CD8-positive, alpha-beta memory T cell (primary cell): ENCODE data around the gene TRABD. TPM values are rescaled to one million over a fixed set of nuclear protein-coding genes. Genes with fewer than 3 reads are reported as not detected.

Source experiments
- CTCF ChIA-PET: fragments of 350-600 bp; sonication (Branson Sonifier 250); formaldehyde crosslinking; loops from one replicate; lab custom pipeline; 2021; ENCODE audit warnings: antibody characterized with exemption; lab: Charles Lee
- POLR2A ChIA-PET: fragments of 350-600 bp; sonication (Branson Sonifier 250); formaldehyde crosslinking; loops from one replicate; lab custom pipeline; 2021; ENCODE audit warnings: antibody characterized with exemption; lab: Charles Lee
- DNase-seq, 5 donors: peaks; one replicate each; pipeline versions ENCODE4 v3.0.0 to v3.0.0-alpha.2; 2020 to 2022; ENCODE audit warnings: mixed read lengths in 1 of 5
- H3K27ac ChIP-seq: one replicate; pipeline ENCODE4 v1.7.0; 2013; ENCODE audit warnings: low read depth, mild to moderate bottlenecking, low read length, moderate library complexity
- H3K27me3 ChIP-seq: 2 replicates; pipeline ENCODE4 v1.7.0; 2013; ENCODE audit warnings: low read length, mild to moderate bottlenecking; ENCODE audit not compliant: insufficient read depth, poor library complexity, severe bottlenecking
- H3K36me3 ChIP-seq: 2 replicates; pipeline ENCODE4 v1.7.0; 2013; ENCODE audit warnings: mild to moderate bottlenecking, low read length, moderate library complexity; ENCODE audit not compliant: insufficient read depth
- H3K4me1 ChIP-seq: 2 replicates; pipeline ENCODE4 v1.7.0; 2013; ENCODE audit warnings: mild to moderate bottlenecking, low read length, moderate library complexity; ENCODE audit not compliant: insufficient read depth
- H3K4me3 ChIP-seq: 2 replicates; pipeline ENCODE4 v1.7.0; 2013; ENCODE audit warnings: mild to moderate bottlenecking, low read length
- H3K9me3 ChIP-seq: 2 replicates; pipeline ENCODE4 v1.7.0; 2013; ENCODE audit warnings: mild to moderate bottlenecking, low read length
- H3K27ac Mint-ChIP-seq, 8 donors: one replicate each; pipeline ENCODE4 v1.8.0; 2020 to 2021; ENCODE audit warnings: mixed read lengths in 8 of 8, mild to moderate bottlenecking in 6 of 8, inconsistent platforms in 3 of 8, moderate library complexity in 3 of 8
- H3K27me3 Mint-ChIP-seq, 2 donors: one replicate each; pipeline ENCODE4 v1.8.0; 2020 to 2021; ENCODE audit warnings: mixed read lengths in 2 of 2, mild to moderate bottlenecking in 1 of 2, moderate library complexity in 1 of 2
- H3K36me3 Mint-ChIP-seq, 3 donors: one replicate each; pipeline ENCODE4 v1.8.0; 2020 to 2021; ENCODE audit warnings: mixed read lengths in 3 of 3, inconsistent platforms in 1 of 3, mild to moderate bottlenecking in 1 of 3
- H3K4me1 Mint-ChIP-seq, 3 donors: one replicate each; pipeline ENCODE4 v1.8.0; 2020 to 2021; ENCODE audit warnings: mixed read lengths in 3 of 3, inconsistent platforms in 1 of 3, mild to moderate bottlenecking in 1 of 3
- H3K4me3 Mint-ChIP-seq, 7 donors: one replicate each; pipeline ENCODE4 v1.8.0; 2020 to 2021; ENCODE audit warnings: mixed read lengths in 7 of 7, mild to moderate bottlenecking in 6 of 7, moderate library complexity in 4 of 7, inconsistent platforms in 2 of 7
- H3K9me3 Mint-ChIP-seq, 5 donors: one replicate each; pipeline ENCODE4 v1.8.0; 2020 to 2022; ENCODE audit warnings: mixed read lengths in 5 of 5, mild to moderate bottlenecking in 3 of 5, moderate library complexity in 2 of 5, inconsistent platforms in 1 of 5
- polyA plus RNA-seq: library from polyadenylated mRNA; unstranded; fragments of 300-500 nt; fragmentation: Illumina TruSeq; gene quantifications from one replicate; pipeline ENCODE4 v1.2.3, GENCODE V29; 2021
- total RNA-seq, 2 experiments: library from RNA; stranded (reverse); gene quantifications; one replicate each; pipeline ENCODE4 v1.2.3, GENCODE V29; 2021

The TRABD gene
- total and polyA plus RNA-seq, 3 experiments from 2014 or later, result 49.0 to 102 (median 96.2) TPM

- H3K9me3 ChIP-seq, result no peaks in the 10 kb centered on the region
- no peaks in the 10 kb centered on the region for H3K4me1 ChIP-seq
- no peak overlapping the region for H3K27ac Mint-ChIP-seq
- peak overlapping the region in 1 of 7 donors; percentile 18 for H3K4me3 Mint-ChIP-seq
- H3K36me3 Mint-ChIP-seq, result no peaks in the 10 kb centered on the region
- peak; percentile 61 to 82 (median 67) for DNase-seq
- H3K4me1 Mint-ChIP-seq, result peaks cover 0 to 8% (median 2%) of the 10 kb centered on the region in 3 donors
- H3K27ac ChIP-seq, result no peak overlapping the region
- peaks cover 0 to 1% of the 10 kb centered on the region in 2 donors for H3K27me3 Mint-ChIP-seq
- no peak overlapping the region for H3K4me3 ChIP-seq
- no peaks in the 10 kb centered on the region for H3K9me3 Mint-ChIP-seq
- ChIA-PET CTCF (interaction anchor here (0.7 to 5.0 kb wide), 14 partner anchors 15 to 219 kb away, joined by 3 to 35 read pairs (median 4); no protein-coding TSS in a partner anchor), POLR2A (interaction anchor here (0.7 to 1.8 kb wide), 2 partner anchors 42 to 59 kb away, joined by 4 to 5 read pairs; no protein-coding TSS in a partner anchor)
- H3K36me3 ChIP-seq, result no peaks in the 10 kb centered on the region
- H3K27me3 ChIP-seq, result no peaks in the 10 kb centered on the region
These were observed 36.6 kb upstream of the TRABD start for GRCh38 chr22:50148991-50149721.

- Histone ChIP-seq H3K27me3 (no peaks in the 10 kb centered on the region), H3K4me1 (no peaks in the 10 kb centered on the region), H3K36me3 (no peaks in the 10 kb centered on the region), H3K4me3 (no peak overlapping the region), H3K9me3 (no peaks in the 10 kb centered on the region), H3K27ac (no peak overlapping the region)
- POLR2A ChIA-PET, result interaction anchor here (1.8 kb wide), 1 partner anchor 41 kb away, joined by 5 read pairs; no protein-coding TSS in a partner anchor
- DNase-seq, result no peak
- Mint-ChIP-seq H3K4me3 (no peak overlapping the region), H3K9me3 (no peaks in the 10 kb centered on the region), H3K27me3 (peaks cover 0 to 1% of the 10 kb centered on the region in 2 donors), H3K4me1 (peaks cover 0 to 8% (median 2%) of the 10 kb centered on the region in 3 donors), H3K36me3 (no peaks in the 10 kb centered on the region), H3K27ac (peak overlapping the region in 1 of 8 donors; percentile 39)
- CTCF ChIA-PET, result interaction anchor here (0.7 to 5.0 kb wide), 11 partner anchors 14 to 178 kb away, joined by 3 to 35 read pairs (median 4); no protein-coding TSS in a partner anchor
These were observed 35.3 kb upstream of the TRABD start for GRCh38 chr22:50150161-50151129.

GRCh38 chr22:50151571-50152537, 33.9 kb upstream of the TRABD start:
- Histone ChIP-seq H3K4me1 (no peaks in the 10 kb centered on the region), H3K36me3 (no peaks in the 10 kb centered on the region), H3K9me3 (no peaks in the 10 kb centered on the region), H3K27me3 (no peaks in the 10 kb centered on the region), H3K4me3 (no peak overlapping the region), H3K27ac (no peak overlapping the region)
- Mint-ChIP-seq H3K36me3 (no peaks in the 10 kb centered on the region), H3K4me3 (no peak overlapping the region), H3K9me3 (no peaks in the 10 kb centered on the region), H3K4me1 (peaks cover 0 to 5% (median 2%) of the 10 kb centered on the region in 3 donors), H3K27ac (no peak overlapping the region), H3K27me3 (no peaks in the 10 kb centered on the region)
- ChIA-PET CTCF (interaction anchor here (5.0 kb wide), 1 partner anchor 56 kb away, joined by 35 read pairs; no protein-coding TSS in a partner anchor), POLR2A (interaction anchor here (0.7 kb wide), 1 partner anchor 29 kb away, joined by 3 read pairs; no protein-coding TSS in a partner anchor)
- DNase-seq, result no peak

GRCh38 chr22:50153056-50153755, 32.5 kb upstream of the TRABD start:
- ChIA-PET CTCF (no interaction called here), POLR2A (no interaction called here)
- Mint-ChIP-seq H3K4me3 (no peak overlapping the region), H3K36me3 (no peaks in the 10 kb centered on the region), H3K27me3 (no peaks in the 10 kb centered on the region), H3K9me3 (no peaks in the 10 kb centered on the region), H3K4me1 (peaks cover 0 to 4% (median 2%) of the 10 kb centered on the region in 3 donors), H3K27ac (no peak overlapping the region)
- H3K4me3 ChIP-seq, result no peak overlapping the region
- H3K27ac ChIP-seq, result no peak overlapping the region
- H3K9me3 ChIP-seq, result no peaks in the 10 kb centered on the region
- no peaks in the 10 kb centered on the region for H3K4me1 ChIP-seq
- no peaks in the 10 kb centered on the region for H3K36me3 ChIP-seq
- DNase-seq, result no peak
- no peaks in the 10 kb centered on the region for H3K27me3 ChIP-seq

GRCh38 chr22:50153756-50154140, 32.0 kb upstream of the TRABD start:
- Mint-ChIP-seq H3K36me3 (no peaks in the 10 kb centered on the region), H3K4me1 (peaks cover 0 to 4% (median 2%) of the 10 kb centered on the region in 3 donors), H3K4me3 (no peak overlapping the region), H3K27me3 (peaks cover 0 to 4% of the 10 kb centered on the region in 2 donors), H3K9me3 (no peaks in the 10 kb centered on the region), H3K27ac (no peak overlapping the region)
- no peak for DNase-seq
- Histone ChIP-seq H3K36me3 (no peaks in the 10 kb centered on the region), H3K27ac (no peak overlapping the region), H3K9me3 (no peaks in the 10 kb centered on the region), H3K4me3 (no peak overlapping the region), H3K4me1 (no peaks in the 10 kb centered on the region), H3K27me3 (no peaks in the 10 kb centered on the region)
- CTCF ChIA-PET, result interaction anchor here (0.6 kb wide), 1 partner anchor 37 kb away, joined by 3 read pairs; no protein-coding TSS in a partner anchor
- POLR2A ChIA-PET, result no interaction called here

- H3K27me3 ChIP-seq, result no peaks in the 10 kb centered on the region
- no peak overlapping the region for H3K4me3 ChIP-seq
- no peaks in the 10 kb centered on the region for H3K9me3 Mint-ChIP-seq
- no peaks in the 10 kb centered on the region for H3K9me3 ChIP-seq
- POLR2A ChIA-PET, result no interaction called here
- CTCF ChIA-PET, result interaction anchor here (0.5 to 1.5 kb wide), 2 partner anchors 34 to 164 kb away, joined by 3 read pairs; no protein-coding TSS in a partner anchor
- H3K27ac ChIP-seq, result no peak overlapping the region
- no peak overlapping the region for H3K4me3 Mint-ChIP-seq
- peaks cover 7 to 23% of the 10 kb centered on the region in 2 donors for H3K27me3 Mint-ChIP-seq
- H3K36me3 Mint-ChIP-seq, result no peaks in the 10 kb centered on the region
- H3K4me1 ChIP-seq, result no peaks in the 10 kb centered on the region
- no peak overlapping the region for H3K27ac Mint-ChIP-seq
- H3K36me3 ChIP-seq, result no peaks in the 10 kb centered on the region
- no peak for DNase-seq
- H3K4me1 Mint-ChIP-seq, result no peaks in the 10 kb centered on the region
These were observed 27.9 kb upstream of the TRABD start for GRCh38 chr22:50157709-50158375.
